K562 (cell line): ENCODE measurements around the gene GAL3ST2.

Experiments
- ARID3A ChIP-seq: IDR thresholded peaks from 2 replicates; pipeline ENCODE4 v1.6.1; 2012; ENCODE audit warnings: low read depth, low read length, improper control_type of control experiment, borderline replicate concordance
- CTCF ChIP-seq, 3 experiments: IDR thresholded peaks in 2 of 3; conservative IDR thresholded peaks in 1 of 3; 2 replicates each; pipeline ENCODE4 v1.5.1; 2011 to 2012; ENCODE audit warnings: low read length in 3 of 3, mild to moderate bottlenecking in 3 of 3, control low read depth in 2 of 3, improper control_type of control experiment in 1 of 3, inconsistent platforms in 1 of 3, low read depth in 1 of 3, mixed read lengths in 1 of 3, moderate library complexity in 1 of 3; ENCODE audit not compliant: insufficient read depth in 2 of 3
- DLX4 ChIP-seq: fragments of 250-450 bp; sonication (Bioruptor Pico); IDR thresholded peaks from 2 replicates; pipeline ENCODE4 v1.6.1; 2021; ENCODE audit warnings: mild to moderate bottlenecking
- GTF2F1 ChIP-seq: IDR thresholded peaks from 2 replicates; pipeline ENCODE4 v1.6.1; 2011; ENCODE audit warnings: low read depth, low read length, improper control_type of control experiment
- MEF2D ChIP-seq: conservative IDR thresholded peaks from 2 replicates; pipeline ENCODE4 v1.6.1; 2016; ENCODE audit warnings: low read depth, missing genetic modification characterization, missing compliant biosample characterization
- SMC3 ChIP-seq: conservative IDR thresholded peaks from 2 replicates; pipeline ENCODE4 v1.6.1; 2011; ENCODE audit warnings: low read depth, low read length, improper control_type of control experiment; ENCODE audit not compliant: insufficient read depth

GRCh38 chr2:241734467-241735208, 42.0 kb upstream of the GAL3ST2 start, which contains the start of gene D2HGDH:
- TF ChIP-seq GTF2F1 (no peak), CTCF (IDR thresholded peaks at IDR 0.05 in 2 of 3, conservative IDR thresholded peaks at IDR 0.05 in 1 of 3; ENCODE audit: insufficient read depth in 2 of 3, low read depth in 1 of 3, low read length in 3 of 3) (no peak), MEF2D (no peak), SMC3 (no peak), DLX4 (CRISPR knock-in tag) (no peak), ARID3A (no peak)
